ENCODE data around the gene OTOA. TPM values are rescaled to one million over a fixed set of nuclear protein-coding genes. Genes with fewer than 3 reads are reported as not detected.
"Not testable (repeated sequence)": the region's sequence is repeated elsewhere in the genome, so short reads cannot be mapped to it uniquely, and the experiment has no call there.

The OTOA gene
- total and polyA plus RNA-seq, 4 donors = 0.21 to 0.32 TPM; not detected in 2

DNA sequence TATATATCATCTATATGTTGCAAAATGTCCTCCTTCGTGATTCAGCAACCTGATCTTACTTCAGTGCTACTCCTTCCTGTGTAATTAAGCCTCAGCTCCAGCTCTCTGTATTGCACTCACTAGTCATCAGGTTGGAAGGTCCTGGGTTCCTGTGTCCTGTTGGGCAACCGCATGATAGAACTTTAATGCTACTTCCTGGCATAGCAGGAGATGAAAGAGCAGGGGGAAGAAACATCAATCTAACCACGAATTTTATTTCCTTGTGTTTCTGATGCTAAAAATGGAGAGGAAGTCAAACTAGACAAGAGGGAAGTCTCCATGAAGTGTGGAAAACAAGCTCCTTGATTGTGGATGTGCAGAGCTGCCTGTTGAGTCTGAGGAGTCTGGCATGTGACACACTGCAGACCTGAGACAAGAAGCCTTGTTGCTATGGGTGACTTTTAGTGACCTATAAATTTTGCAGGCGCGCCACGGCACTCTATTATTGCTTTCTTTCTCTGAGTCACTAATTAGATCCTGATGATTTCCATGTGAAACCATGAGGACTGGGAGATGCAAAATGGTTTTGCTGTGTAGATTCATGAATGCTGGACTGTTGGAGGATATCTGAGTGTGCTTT is 37.0 kb upstream of the OTOA start:
- no peaks in the 10 kb centered on the region for H3K9me3 ChIP-seq (ENCODE audit: control insufficient read depth, low read length)
- intact Hi-C loops (cut with DNase I) = no loop called here
- peak; percentile 50 for ATAC-seq (ENCODE audit: low FRiP score)
- no peaks in the 10 kb centered on the region for H3K27me3 ChIP-seq (ENCODE audit: control insufficient read depth in 1 of 2, insufficient read depth in 2 of 2, low read length in 1 of 2)
- no peaks in the 10 kb centered on the region for H3K4me1 ChIP-seq (ENCODE audit: control insufficient read depth in 1 of 2, insufficient read depth in 2 of 2, low read length in 2 of 2)
- peaks cover 0 to 4% of the 10 kb centered on the region in 2 donors for H3K36me3 ChIP-seq (ENCODE audit: control insufficient read depth in 1 of 2, insufficient read depth in 2 of 2, low read length in 1 of 2)
- H3K27ac ChIP-seq (ENCODE audit: low read depth in 1 of 2, low read length in 2 of 2) = no peak overlapping the region
- no peak overlapping the region for H3K4me3 ChIP-seq (ENCODE audit: low read length in 2 of 2)
- no peak for DNase-seq
- WGBS, 2 donors = 41 to 43% methylated on average over 6 of the region's 6 CpGs

DNA sequence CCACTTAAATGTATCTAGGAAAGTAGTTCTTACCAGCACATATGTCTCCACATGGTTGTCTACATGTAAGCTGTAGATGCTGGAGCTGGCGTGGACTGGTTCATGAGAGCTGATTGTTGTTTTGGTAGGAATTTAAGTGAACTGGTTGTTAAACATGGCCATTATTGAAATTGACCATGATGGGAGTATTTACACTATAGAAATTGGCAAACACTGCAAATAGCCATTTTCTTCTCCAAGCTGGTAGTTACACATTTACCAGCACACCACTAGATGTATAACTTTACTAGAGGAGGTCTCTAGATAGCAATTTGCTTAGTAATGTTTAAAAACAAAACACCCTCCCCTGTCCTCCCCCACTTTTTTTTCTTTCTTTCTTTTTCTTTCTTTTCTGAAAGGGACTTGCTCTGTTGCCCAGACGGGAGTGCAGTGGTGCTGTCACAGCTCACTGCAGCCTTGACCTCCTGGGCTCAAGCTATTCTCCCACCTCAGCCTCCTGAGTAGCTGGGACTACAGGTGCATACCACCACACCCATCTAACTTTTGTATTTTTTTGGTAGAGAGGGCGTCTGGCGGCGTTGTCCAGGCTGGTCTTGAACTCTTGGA is 35.5 kb upstream of the OTOA start:
- intact Hi-C loops (cut with DNase I) = no loop called here
- Histone ChIP-seq H3K27ac (ENCODE audit: low read depth in 1 of 2, low read length in 2 of 2) (no peak overlapping the region), H3K4me1 (ENCODE audit: control insufficient read depth in 1 of 2, insufficient read depth in 2 of 2, low read length in 2 of 2) (no peaks in the 10 kb centered on the region), H3K4me3 (ENCODE audit: low read length in 2 of 2) (no peak overlapping the region), H3K9me3 (ENCODE audit: control insufficient read depth, low read length) (no peaks in the 10 kb centered on the region), H3K27me3 (ENCODE audit: control insufficient read depth in 1 of 2, insufficient read depth in 2 of 2, low read length in 1 of 2) (no peaks in the 10 kb centered on the region), H3K36me3 (ENCODE audit: control insufficient read depth in 1 of 2, insufficient read depth in 2 of 2, low read length in 1 of 2) (peaks cover 0 to 4% of the 10 kb centered on the region in 2 donors)
- ATAC-seq (ENCODE audit: low FRiP score) = no peak
- DNase-seq = no peak
- WGBS, 2 donors = 94 to 97% methylated on average over 5 of the region's 5 CpGs

DNA sequence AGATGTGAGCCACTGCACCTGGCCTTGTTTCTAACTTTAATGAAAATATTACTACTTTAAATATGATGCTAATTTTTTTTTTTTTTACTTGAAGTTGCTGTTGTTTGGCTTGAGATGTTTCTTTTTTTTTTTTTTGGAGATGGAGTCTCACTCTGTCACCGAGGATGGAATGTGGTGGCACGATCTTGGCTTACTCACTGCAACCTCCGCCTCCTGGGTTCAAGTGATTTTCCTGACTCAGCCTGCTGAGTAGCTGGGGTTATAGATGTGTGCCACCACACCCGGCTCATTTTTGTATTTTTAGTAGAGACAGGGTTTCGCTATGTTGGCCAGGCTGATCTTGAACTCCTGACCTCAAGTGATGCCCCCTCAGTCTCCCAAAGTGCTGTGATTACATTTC is 35.0 kb upstream of the OTOA start:
- Histone ChIP-seq H3K9me3 (ENCODE audit: control insufficient read depth, low read length) (no peaks in the 10 kb centered on the region), H3K27ac (ENCODE audit: low read depth in 1 of 2, low read length in 2 of 2) (no peak overlapping the region), H3K27me3 (ENCODE audit: control insufficient read depth in 1 of 2, insufficient read depth in 2 of 2, low read length in 1 of 2) (no peaks in the 10 kb centered on the region), H3K4me1 (ENCODE audit: control insufficient read depth in 1 of 2, insufficient read depth in 2 of 2, low read length in 2 of 2) (no peaks in the 10 kb centered on the region), H3K4me3 (ENCODE audit: low read length in 2 of 2) (no peak overlapping the region), H3K36me3 (ENCODE audit: control insufficient read depth in 1 of 2, insufficient read depth in 2 of 2, low read length in 1 of 2) (peaks cover 0 to 4% of the 10 kb centered on the region in 2 donors)
- no peak for ATAC-seq (ENCODE audit: low FRiP score)
- DNase-seq = no peak
- 83 to 87% methylated on average over 5 of the region's 5 CpGs for WGBS, 2 donors
- intact Hi-C loops (cut with DNase I) = no loop called here

DNA sequence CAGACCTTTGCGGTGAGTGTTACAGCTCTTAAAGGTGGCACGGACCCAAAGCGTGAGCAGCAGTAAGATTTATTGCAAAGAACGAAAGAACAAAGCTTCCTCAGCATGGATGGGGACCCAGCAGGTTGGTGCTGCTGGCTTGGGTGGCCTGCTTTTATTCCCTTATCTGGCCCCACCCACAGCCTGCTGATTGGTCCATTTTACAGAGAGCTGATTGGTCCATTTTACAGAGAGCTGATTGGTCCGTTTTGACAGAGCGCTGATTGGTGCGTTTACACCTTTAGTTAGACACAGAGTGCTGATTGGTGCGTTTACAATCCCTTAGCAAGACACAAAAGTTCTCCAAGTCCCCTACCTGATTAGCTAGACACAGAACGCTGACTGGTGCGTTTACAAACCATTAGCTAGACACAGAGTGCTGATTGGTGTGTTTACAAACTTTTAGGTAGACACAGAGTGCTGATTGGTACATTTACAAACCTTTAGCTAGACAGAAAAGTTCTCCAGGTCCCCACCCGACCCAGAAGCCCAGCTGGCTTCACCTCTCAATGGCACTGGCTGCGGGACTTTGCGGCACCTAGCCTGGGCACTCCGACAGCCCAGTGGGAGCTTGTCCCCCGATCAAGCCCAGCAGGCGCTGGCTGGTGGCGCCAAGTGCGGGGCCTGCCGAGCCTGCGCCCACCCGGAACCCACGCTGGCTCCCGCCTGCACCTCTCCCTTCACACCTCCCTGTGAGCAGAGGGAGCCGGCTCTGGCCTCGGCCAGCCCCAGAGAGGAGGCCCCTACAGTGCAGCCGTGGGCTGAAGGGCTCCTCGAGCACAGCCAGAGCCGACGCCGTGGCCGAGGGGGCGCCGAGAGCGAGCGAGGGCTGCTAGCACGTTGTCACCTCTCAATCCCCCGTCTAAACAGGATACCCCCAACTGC is 33.9 kb upstream of the OTOA start:
- ATAC-seq (ENCODE audit: low FRiP score); H3K4me3 ChIP-seq (ENCODE audit: low read length in 2 of 2); H3K36me3 ChIP-seq (ENCODE audit: control insufficient read depth in 1 of 2, insufficient read depth in 2 of 2, low read length in 1 of 2); H3K27me3 ChIP-seq (ENCODE audit: control insufficient read depth in 1 of 2, insufficient read depth in 2 of 2, low read length in 1 of 2); H3K4me1 ChIP-seq (ENCODE audit: control insufficient read depth in 1 of 2, insufficient read depth in 2 of 2, low read length in 2 of 2); H3K9me3 ChIP-seq (ENCODE audit: control insufficient read depth, low read length); intact Hi-C loops (cut with DNase I); H3K27ac ChIP-seq (ENCODE audit: low read depth in 1 of 2, low read length in 2 of 2); DNase-seq: not testable (repeated sequence)
- WGBS, 2 donors = 98% methylated on average over 37 of the region's 37 CpGs

DNA sequence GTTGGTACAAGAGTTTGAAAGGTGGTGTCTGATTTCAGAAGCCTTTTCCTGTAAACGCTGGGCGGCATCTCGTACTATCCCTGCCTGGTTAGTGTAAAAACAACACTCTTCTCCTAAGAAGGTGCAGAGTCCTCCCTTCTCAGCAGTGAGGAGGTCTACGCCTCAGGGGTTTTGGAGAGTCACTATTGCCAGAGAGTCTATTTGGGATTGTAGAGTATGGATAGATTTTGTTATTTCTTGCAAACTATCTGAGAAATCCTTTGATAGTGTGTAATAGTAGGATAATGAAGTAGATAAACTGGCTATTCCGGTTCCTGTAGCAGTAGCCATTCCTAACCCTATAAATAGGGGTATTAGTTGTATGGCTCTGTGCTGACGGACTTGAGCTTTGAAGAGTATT is 32.9 kb upstream of the OTOA start:
- intact Hi-C loops (cut with DNase I); ATAC-seq (ENCODE audit: low FRiP score); H3K27me3 ChIP-seq (ENCODE audit: control insufficient read depth in 1 of 2, insufficient read depth in 2 of 2, low read length in 1 of 2); H3K36me3 ChIP-seq (ENCODE audit: control insufficient read depth in 1 of 2, insufficient read depth in 2 of 2, low read length in 1 of 2); H3K27ac ChIP-seq (ENCODE audit: low read depth in 1 of 2, low read length in 2 of 2); H3K4me3 ChIP-seq (ENCODE audit: low read length in 2 of 2); H3K4me1 ChIP-seq (ENCODE audit: control insufficient read depth in 1 of 2, insufficient read depth in 2 of 2, low read length in 2 of 2); DNase-seq; H3K9me3 ChIP-seq (ENCODE audit: control insufficient read depth, low read length): not testable (repeated sequence)
- 92% methylated on average over 6 of the region's 6 CpGs for WGBS, 2 donors

DNA sequence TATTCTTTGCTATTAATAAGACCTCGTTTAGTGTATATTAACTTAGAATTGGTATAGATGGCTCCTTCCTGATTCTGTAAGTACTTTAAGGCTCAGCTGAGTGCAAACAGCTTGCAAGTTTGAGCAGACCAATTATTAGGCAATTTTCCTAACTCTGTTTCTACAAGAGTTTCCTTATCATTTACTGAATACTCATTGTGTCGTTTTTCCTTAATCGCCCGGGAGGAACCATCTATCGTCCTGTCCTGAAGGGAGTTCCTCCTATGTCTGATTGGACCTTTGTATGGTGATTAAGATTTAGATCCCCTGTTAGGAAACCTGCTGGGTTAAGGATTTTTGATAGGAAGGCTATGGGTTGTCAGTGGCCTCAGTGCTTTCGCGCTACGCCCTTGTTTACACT is 32.4 kb upstream of the OTOA start:
- WGBS, 2 donors = 90 to 92% methylated on average over 8 of the region's 8 CpGs
- DNase-seq; ATAC-seq (ENCODE audit: low FRiP score); H3K4me1 ChIP-seq (ENCODE audit: control insufficient read depth in 1 of 2, insufficient read depth in 2 of 2, low read length in 2 of 2); H3K9me3 ChIP-seq (ENCODE audit: control insufficient read depth, low read length); H3K36me3 ChIP-seq (ENCODE audit: control insufficient read depth in 1 of 2, insufficient read depth in 2 of 2, low read length in 1 of 2); H3K27me3 ChIP-seq (ENCODE audit: control insufficient read depth in 1 of 2, insufficient read depth in 2 of 2, low read length in 1 of 2); H3K27ac ChIP-seq (ENCODE audit: low read depth in 1 of 2, low read length in 2 of 2); H3K4me3 ChIP-seq (ENCODE audit: low read length in 2 of 2); intact Hi-C loops (cut with DNase I): not testable (repeated sequence)

DNA sequence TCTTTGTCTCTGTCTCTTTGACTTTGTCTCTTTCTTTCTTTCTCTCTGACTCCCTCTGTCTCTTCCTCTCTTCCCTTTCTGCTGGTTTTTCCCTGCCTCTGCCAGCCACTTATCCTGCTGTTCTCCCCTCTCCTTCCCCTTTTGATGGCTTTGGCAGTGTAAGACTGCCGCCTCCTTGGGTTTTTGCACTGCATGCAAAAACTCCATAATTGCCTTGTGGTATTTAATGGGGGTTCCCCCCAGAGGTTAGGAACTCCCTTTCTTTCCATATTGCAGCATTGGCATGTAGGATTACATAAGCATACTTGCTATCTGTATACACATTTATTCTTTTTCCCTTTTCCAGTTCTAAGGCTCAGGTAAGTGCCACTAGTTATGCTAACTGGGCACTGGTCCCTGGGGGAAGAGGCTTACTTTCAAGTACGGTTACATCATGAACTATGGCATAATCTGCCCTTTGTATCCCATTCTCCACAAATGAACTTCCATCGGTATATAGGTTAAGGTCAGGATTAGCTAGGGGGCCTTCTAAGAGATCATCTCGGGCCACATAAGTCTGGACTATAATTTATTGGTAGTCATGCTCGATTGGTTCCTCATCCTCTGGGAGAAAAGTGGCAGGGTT is 31.7 kb upstream of the OTOA start:
- H3K27me3 ChIP-seq (ENCODE audit: control insufficient read depth in 1 of 2, insufficient read depth in 2 of 2, low read length in 1 of 2); DNase-seq; ATAC-seq (ENCODE audit: low FRiP score); H3K27ac ChIP-seq (ENCODE audit: low read depth in 1 of 2, low read length in 2 of 2); H3K36me3 ChIP-seq (ENCODE audit: control insufficient read depth in 1 of 2, insufficient read depth in 2 of 2, low read length in 1 of 2); H3K4me3 ChIP-seq (ENCODE audit: low read length in 2 of 2); H3K9me3 ChIP-seq (ENCODE audit: control insufficient read depth, low read length); H3K4me1 ChIP-seq (ENCODE audit: control insufficient read depth in 1 of 2, insufficient read depth in 2 of 2, low read length in 2 of 2); intact Hi-C loops (cut with DNase I): not testable (repeated sequence)
- WGBS, 2 donors = 90 to 91% methylated on average over 5 of the region's 5 CpGs

DNA sequence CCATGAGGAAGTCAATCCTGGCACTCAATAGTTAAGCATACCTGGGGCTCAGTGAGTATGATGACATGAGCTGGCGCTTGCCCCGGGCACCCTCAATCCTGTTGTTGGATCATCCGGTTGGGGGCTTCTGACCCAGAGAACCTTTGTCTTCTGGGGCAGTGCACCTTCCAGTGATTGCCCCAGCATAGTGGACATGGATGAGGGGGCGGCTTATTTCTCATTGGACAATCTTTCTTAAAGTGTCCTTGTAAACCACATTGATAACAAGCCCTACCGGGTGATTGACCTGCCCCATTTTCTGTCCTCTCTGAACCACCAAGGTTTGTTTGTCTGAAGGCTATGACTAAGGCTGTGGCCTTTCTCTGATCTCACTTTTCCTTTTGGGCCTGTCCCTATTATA is 29.6 kb upstream of the OTOA start:
- DNase-seq (no peak), ATAC-seq (ENCODE audit: low FRiP score) (no peak)
- Histone ChIP-seq H3K4me1 (ENCODE audit: control insufficient read depth in 1 of 2, insufficient read depth in 2 of 2, low read length in 2 of 2) (no peaks in the 10 kb centered on the region), H3K27ac (ENCODE audit: low read depth in 1 of 2, low read length in 2 of 2) (no peak overlapping the region), H3K9me3 (ENCODE audit: control insufficient read depth, low read length) (no peaks in the 10 kb centered on the region), H3K27me3 (ENCODE audit: control insufficient read depth in 1 of 2, insufficient read depth in 2 of 2, low read length in 1 of 2) (no peaks in the 10 kb centered on the region), H3K4me3 (ENCODE audit: low read length in 2 of 2) (no peak overlapping the region), H3K36me3 (ENCODE audit: control insufficient read depth in 1 of 2, insufficient read depth in 2 of 2, low read length in 1 of 2) (peaks cover 0 to 4% of the 10 kb centered on the region in 2 donors)
- 92 to 94% methylated on average over 5 of the region's 5 CpGs for WGBS, 2 donors
- intact Hi-C loops (cut with DNase I) = no loop called here

All from aorta (tissue), 5 donors.